Stimulated activated CD4-positive, alpha-beta T cell treated with anti-CD3 and anti-CD28 coated beads, TNF-alpha, amount 100 ng/mL, for 4 hours (primary cell): Measurements from ENCODE around the gene CLPX.
A peak's percentile ranks its signal among the peaks of the same experiment; 100 is the strongest.
"Not testable (repeated sequence)": the region's sequence is repeated elsewhere in the genome, so short reads cannot be mapped to it uniquely, and the experiment has no call there.

ENCODE experiments used
- DNase-seq, 3 experiments: peaks; one replicate each; pipeline ENCODE4 v3.0.0-alpha.2; 2020; ENCODE audit warnings: low read depth in 3 of 3

CLPX gene

GRCh38 chr15:65206750-65207149, 21.6 kb upstream of the CLPX start:
- no peak for DNase-seq

GRCh38 chr15:65204931-65205660, 20.0 kb upstream of the CLPX start:
- no peak for DNase-seq

GRCh38 chr15:65204236-65204930, 19.2 kb upstream of the CLPX start:
- DNase-seq = no peak

GRCh38 chr15:65201918-65202317, 16.8 kb upstream of the CLPX start:
- DNase-seq = no peak

GRCh38 chr15:65198571-65198970, 13.4 kb upstream of the CLPX start:
- no peak for DNase-seq

GRCh38 chr15:65197337-65197645, 12.1 kb upstream of the CLPX start:
- no peak for DNase-seq

GRCh38 chr15:65196637-65197336, 11.6 kb upstream of the CLPX start:
- no peak for DNase-seq

- no peak for DNase-seq
Measured at GRCh38 chr15:65195548-65195923, 10.4 kb upstream of the CLPX start.

- no peak for DNase-seq
Measured at GRCh38 chr15:65194826-65195547, 9.8 kb upstream of the CLPX start.

GRCh38 chr15:65192016-65192415, 6.9 kb upstream of the CLPX start:
- no peak for DNase-seq

GRCh38 chr15:65189102-65189740, 4.1 kb upstream of the CLPX start:
- no peak for DNase-seq

- DNase-seq = not testable (repeated sequence)
Measured at GRCh38 chr15:65188472-65188871, 3.3 kb upstream of the CLPX start.

- peak in 1 of 3 experiments; percentile 17 for DNase-seq
Measured at GRCh38 chr15:65184305-65184867, 756 bp downstream of the CLPX start.

- DNase-seq = no peak
Measured at GRCh38 chr15:65183865-65184159, 1.3 kb downstream of the CLPX start.

- DNase-seq = no peak
Measured at GRCh38 chr15:65182538-65182937, 2.6 kb downstream of the CLPX start.

GRCh38 chr15:65181582-65182353, 3.4 kb downstream of the CLPX start:
- DNase-seq = not testable (repeated sequence)

GRCh38 chr15:65180167-65180566, 5.0 kb downstream of the CLPX start:
- DNase-seq = no peak

- DNase-seq = no peak
Measured at GRCh38 chr15:65177901-65178300, 7.2 kb downstream of the CLPX start.

GRCh38 chr15:65176056-65176455, 9.1 kb downstream of the CLPX start:
- DNase-seq = no peak

GRCh38 chr15:65175511-65175910, 9.6 kb downstream of the CLPX start:
- DNase-seq = no peak

GRCh38 chr15:65174509-65174908, 10.6 kb downstream of the CLPX start:
- no peak for DNase-seq
